Mammary epithelial cell (primary cell): ENCODE results near the gene TESK1.
"Not testable (repeated sequence)": the region's sequence is repeated elsewhere in the genome, so short reads cannot be mapped to it uniquely, and the experiment has no call there.

ENCODE experiments used
- CTCF ChIP-seq, 2 donors: IDR thresholded peaks in 1 of 2; conservative IDR thresholded peaks in 1 of 2; 2 replicates each; pipeline ENCODE4 v1.5.1; 2011 to 2012; ENCODE audit warnings: inconsistent platforms in 2 of 2, low read length in 2 of 2, mild to moderate bottlenecking in 2 of 2, control low read depth in 1 of 2, low read depth in 1 of 2; ENCODE audit not compliant: insufficient read depth in 1 of 2; ENCODE audit errors: extremely low read depth in 1 of 2
- EZH2 ChIP-seq: IDR thresholded peaks from 2 replicates; pipeline ENCODE4 v1.6.1; 2012; ENCODE audit warnings: low read length, inconsistent platforms, borderline replicate concordance

DNA sequence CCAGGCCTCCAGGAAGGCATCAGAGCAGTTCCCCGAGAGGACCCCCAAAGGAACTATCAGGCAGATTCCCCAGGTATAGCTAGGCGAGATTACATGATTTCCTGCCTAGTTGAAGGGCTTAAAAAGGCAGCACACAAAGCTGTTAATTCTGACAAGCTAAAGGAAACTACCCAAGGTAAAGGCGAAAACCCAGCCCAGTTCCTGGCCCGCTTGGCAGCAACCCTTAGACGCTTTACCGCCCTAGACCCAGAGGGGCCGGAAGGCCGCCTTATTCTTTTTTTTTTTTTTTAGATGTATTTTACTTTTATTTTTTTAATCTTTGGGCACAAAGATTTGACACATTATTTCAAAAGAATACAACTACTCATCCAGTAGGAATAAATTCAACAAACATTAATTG lies 33.7 kb downstream of the TESK1 start:
- TF ChIP-seq CTCF (conservative IDR thresholded peaks at IDR 0.05 in 1 of 2, IDR thresholded peaks at IDR 0.05 in 1 of 2; ENCODE audit: extremely low read depth in 1 of 2, insufficient read depth in 1 of 2, low read depth in 1 of 2, low read length in 2 of 2); EZH2: not testable (repeated sequence)
